Inferior parietal cortex (tissue), 1 donor: ENCODE data around the gene KANSL3.
"Not testable (repeated sequence)": the region's sequence is repeated elsewhere in the genome, so short reads cannot be mapped to it uniquely, and the experiment has no call there.

Experiments
- DNase-seq: peaks from one replicate; pipeline ENCODE4 v3.0.0-alpha.2; 2016; ENCODE audit errors: extremely low spot score

Gene KANSL3

GRCh38 chr2:96638144-96639121 is at the start of gene KANSL3:
KANSL3 (minus strand) TSS chr2:96638312; CDS start chr2:96637135, 1,177 bp downstream.
- peak; percentile 95 for DNase-seq

GRCh38 chr2:96687266-96687665 is 49.2 kb upstream of the KANSL3 start:
- no peak for DNase-seq

- no peak for DNase-seq
Measured at GRCh38 chr2:96685577-96686459, 47.7 kb upstream of the KANSL3 start.

- DNase-seq, result no peak
Measured at GRCh38 chr2:96684883-96685576, 46.9 kb upstream of the KANSL3 start.

GRCh38 chr2:96683972-96684820 is 46.1 kb upstream of the KANSL3 start:
- DNase-seq, result no peak

- DNase-seq, result no peak
Measured at GRCh38 chr2:96683307-96683706, 45.2 kb upstream of the KANSL3 start.

- no peak for DNase-seq
Measured at GRCh38 chr2:96681540-96681939, 43.4 kb upstream of the KANSL3 start.

GRCh38 chr2:96680561-96681141 is 42.5 kb upstream of the KANSL3 start:
- DNase-seq, result no peak

GRCh38 chr2:96679848-96680247 is 41.7 kb upstream of the KANSL3 start:
- DNase-seq, result no peak

- no peak for DNase-seq
Measured at GRCh38 chr2:96669539-96670215, 31.6 kb upstream of the KANSL3 start.

- no peak for DNase-seq
Measured at GRCh38 chr2:96668771-96669170, 30.7 kb upstream of the KANSL3 start.

- not testable (repeated sequence) for DNase-seq
Measured at GRCh38 chr2:96665717-96666116, 27.6 kb upstream of the KANSL3 start.

- DNase-seq, result no peak
Measured at GRCh38 chr2:96665083-96665569, 27.0 kb upstream of the KANSL3 start.

GRCh38 chr2:96664366-96664925 is 26.3 kb upstream of the KANSL3 start:
- DNase-seq, result no peak

- DNase-seq, result no peak
Measured at GRCh38 chr2:96663829-96664228, 25.7 kb upstream of the KANSL3 start.

GRCh38 chr2:96663177-96663576 is 25.1 kb upstream of the KANSL3 start:
- no peak for DNase-seq

- DNase-seq, result no peak
Measured at GRCh38 chr2:96662360-96662759, 24.2 kb upstream of the KANSL3 start.

GRCh38 chr2:96661324-96661723 is 23.2 kb upstream of the KANSL3 start:
- no peak for DNase-seq

- no peak for DNase-seq
Measured at GRCh38 chr2:96656540-96656939, 18.4 kb upstream of the KANSL3 start.
